Vagina (tissue), 2 donors: ENCODE results near the gene KLHL29. TPM values are rescaled to one million over a fixed set of nuclear protein-coding genes. Genes with fewer than 3 reads are reported as not detected.

Experiments
- DNase-seq, 2 donors: peaks; one replicate each; pipeline ENCODE4 v3.0.0-alpha.2; 2017; ENCODE audit errors: extremely low spot score in 2 of 2
- H3K27ac ChIP-seq: fragments of 200-600 bp; sonication (generic); one replicate; pipeline ENCODE4 v1.5.1; 2019
- H3K27me3 ChIP-seq: fragments of 200-600 bp; sonication (generic); one replicate; pipeline ENCODE4 v1.5.1; 2019
- H3K36me3 ChIP-seq, 2 donors: fragments of 200-600 bp; sonication (generic); one replicate each; pipeline ENCODE4 v1.5.1; 2017 to 2019
- H3K4me1 ChIP-seq: fragments of 200-600 bp; sonication (generic); one replicate; pipeline ENCODE4 v1.5.1; 2019
- H3K4me3 ChIP-seq, 2 donors: fragments of 200-600 bp; sonication (generic); 1 replicate in 1 of 2; 2 replicates in 1 of 2; pipeline ENCODE4 v1.5.1; 2016 to 2019
- H3K9me3 ChIP-seq: fragments of 200-600 bp; sonication (generic); one replicate; pipeline ENCODE4 v1.5.1; 2019
- POLR2A ChIP-seq, 2 donors: fragments of 450-650 bp; IDR thresholded peaks; one replicate each; pipeline ENCODE4 v1.6.1; 2017; ENCODE audit warnings: antibody characterized with exemption in 2 of 2, mild to moderate bottlenecking in 2 of 2, moderate library complexity in 2 of 2
- POLR2AphosphoS5 ChIP-seq, 2 donors: sonication (generic); formaldehyde crosslinking; IDR thresholded peaks; one replicate each; pipeline ENCODE4 v1.9.0; 2017; ENCODE audit warnings: antibody characterized with exemption in 2 of 2, mild to moderate bottlenecking in 2 of 2, low read depth in 1 of 2; ENCODE audit not compliant: insufficient read depth in 1 of 2
- intact Hi-C: fragments of 100-400 bp; cut with DNase I; formaldehyde crosslinking; loops from one replicate; pipeline ENCODE4 v1.15.1; 2023
- total RNA-seq: library from RNA; depleted of rRNA; stranded (reverse); fragments of >200 nt; gene quantifications from one replicate; pipeline ENCODE4 v1.2.3, GENCODE V29; 2016
- TF ChIP-seq, protein P1 (sequence below), 3 experiments: fragments of 450-650 bp in 2 of 3; fragments of 200-600 bp in 1 of 3; sonication (generic) in 1 of 3; IDR thresholded peaks; one replicate each; pipeline ENCODE4 v1.5.1; 2017 to 2019; ENCODE audit warnings: antibody characterized with exemption in 3 of 3, mild to moderate bottlenecking in 2 of 3, moderate library complexity in 2 of 3

KLHL29 gene
- total RNA-seq, 1 donor from 2014 or later, result 19.4 TPM

- H3K27me3 ChIP-seq, result no peaks in the 10 kb centered on the region
- TF ChIP-seq POLR2A (IDR thresholded peaks at IDR 0.05) (no peak), POLR2AphosphoS5 (IDR thresholded peaks at IDR 0.05; ENCODE audit: insufficient read depth in 1 of 2, low read depth in 1 of 2) (no peak)
- TF ChIP-seq, protein P1, sequence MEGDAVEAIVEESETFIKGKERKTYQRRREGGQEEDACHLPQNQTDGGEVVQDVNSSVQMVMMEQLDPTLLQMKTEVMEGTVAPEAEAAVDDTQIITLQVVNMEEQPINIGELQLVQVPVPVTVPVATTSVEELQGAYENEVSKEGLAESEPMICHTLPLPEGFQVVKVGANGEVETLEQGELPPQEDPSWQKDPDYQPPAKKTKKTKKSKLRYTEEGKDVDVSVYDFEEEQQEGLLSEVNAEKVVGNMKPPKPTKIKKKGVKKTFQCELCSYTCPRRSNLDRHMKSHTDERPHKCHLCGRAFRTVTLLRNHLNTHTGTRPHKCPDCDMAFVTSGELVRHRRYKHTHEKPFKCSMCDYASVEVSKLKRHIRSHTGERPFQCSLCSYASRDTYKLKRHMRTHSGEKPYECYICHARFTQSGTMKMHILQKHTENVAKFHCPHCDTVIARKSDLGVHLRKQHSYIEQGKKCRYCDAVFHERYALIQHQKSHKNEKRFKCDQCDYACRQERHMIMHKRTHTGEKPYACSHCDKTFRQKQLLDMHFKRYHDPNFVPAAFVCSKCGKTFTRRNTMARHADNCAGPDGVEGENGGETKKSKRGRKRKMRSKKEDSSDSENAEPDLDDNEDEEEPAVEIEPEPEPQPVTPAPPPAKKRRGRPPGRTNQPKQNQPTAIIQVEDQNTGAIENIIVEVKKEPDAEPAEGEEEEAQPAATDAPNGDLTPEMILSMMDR (IDR thresholded peaks at IDR 0.05), result no peak
- no peak overlapping the region for H3K4me3 ChIP-seq
- no peak overlapping the region for H3K27ac ChIP-seq
- no peaks in the 10 kb centered on the region for H3K9me3 ChIP-seq
- H3K4me1 ChIP-seq, result peaks cover 20% of the 10 kb centered on the region
- intact Hi-C loops, result no loop called here
- DNase-seq, result no peak
- H3K36me3 ChIP-seq, result no peaks in the 10 kb centered on the region
Observed at GRCh38 chr2:23499439-23499838, 114.5 kb downstream of the KLHL29 start.

GRCh38 chr2:23500836-23501235 lies 115.9 kb downstream of the KLHL29 start:
- intact Hi-C loops, result no loop called here
- no peak for DNase-seq
- no peak overlapping the region for H3K4me3 ChIP-seq
- peaks cover 29% of the 10 kb centered on the region for H3K4me1 ChIP-seq
- H3K27me3 ChIP-seq, result no peaks in the 10 kb centered on the region
- no peak overlapping the region for H3K27ac ChIP-seq
- no peaks in the 10 kb centered on the region for H3K9me3 ChIP-seq
- H3K36me3 ChIP-seq, result no peaks in the 10 kb centered on the region
- TF ChIP-seq, protein P1 (IDR thresholded peaks at IDR 0.05), result no peak
- no peak for TF ChIP-seq POLR2AphosphoS5 (IDR thresholded peaks at IDR 0.05; ENCODE audit: insufficient read depth in 1 of 2, low read depth in 1 of 2)

DNA sequence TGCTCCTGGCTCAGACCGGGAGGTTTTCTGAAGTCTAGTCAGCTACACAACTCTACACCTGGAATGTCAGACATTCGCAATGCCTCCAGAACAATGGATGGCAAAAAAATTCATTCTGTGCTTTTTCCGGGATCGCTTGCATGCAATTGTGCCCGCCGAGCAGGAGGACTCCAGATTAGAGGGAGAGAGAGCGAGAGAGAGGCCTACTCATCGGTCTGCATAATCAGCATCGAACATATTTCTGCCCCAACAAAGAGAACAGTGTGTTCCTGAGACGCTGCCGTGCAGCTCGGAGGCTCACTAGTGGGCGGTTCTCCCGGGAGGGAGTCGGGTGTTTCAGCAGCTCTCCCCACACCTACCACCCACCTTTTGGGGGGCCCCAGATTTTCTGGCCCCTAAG lies 117.1 kb downstream of the KLHL29 start:
- no peak for DNase-seq
- TF ChIP-seq, protein P1 (IDR thresholded peaks at IDR 0.05), result no peak
- no peak for TF ChIP-seq POLR2A (IDR thresholded peaks at IDR 0.05)
- TF ChIP-seq POLR2AphosphoS5 (IDR thresholded peaks at IDR 0.05; ENCODE audit: insufficient read depth in 1 of 2, low read depth in 1 of 2), result peak in 1 of 2 donors; percentile 22
- no peak overlapping the region for H3K4me3 ChIP-seq
- intact Hi-C loops, result no loop called here
- peaks cover 41% of the 10 kb centered on the region for H3K4me1 ChIP-seq
- H3K27ac ChIP-seq, result peak overlapping the region; percentile 7
- H3K36me3 ChIP-seq, result no peaks in the 10 kb centered on the region
- no peaks in the 10 kb centered on the region for H3K9me3 ChIP-seq
- no peaks in the 10 kb centered on the region for H3K27me3 ChIP-seq

- Histone ChIP-seq H3K4me1 (peaks cover 42% of the 10 kb centered on the region), H3K4me3 (no peak overlapping the region), H3K9me3 (no peaks in the 10 kb centered on the region), H3K36me3 (no peaks in the 10 kb centered on the region), H3K27me3 (no peaks in the 10 kb centered on the region), H3K27ac (peak overlapping the region; percentile 7)
- no peak for DNase-seq
- intact Hi-C loops, result no loop called here
- no peak for TF ChIP-seq POLR2AphosphoS5 (IDR thresholded peaks at IDR 0.05; ENCODE audit: insufficient read depth in 1 of 2, low read depth in 1 of 2)
- TF ChIP-seq POLR2A (IDR thresholded peaks at IDR 0.05), result no peak
- TF ChIP-seq, protein P1 (IDR thresholded peaks at IDR 0.05), result no peak
Observed at GRCh38 chr2:23503097-23503496, 118.1 kb downstream of the KLHL29 start.

GRCh38 chr2:23503682-23504081 lies 118.7 kb downstream of the KLHL29 start:
- Histone ChIP-seq H3K36me3 (no peaks in the 10 kb centered on the region), H3K4me3 (no peak overlapping the region), H3K27me3 (no peaks in the 10 kb centered on the region), H3K4me1 (peaks cover 36% of the 10 kb centered on the region), H3K9me3 (no peaks in the 10 kb centered on the region), H3K27ac (no peak overlapping the region)
- TF ChIP-seq POLR2AphosphoS5 (IDR thresholded peaks at IDR 0.05; ENCODE audit: insufficient read depth in 1 of 2, low read depth in 1 of 2), result no peak
- TF ChIP-seq, protein P1 (IDR thresholded peaks at IDR 0.05), result no peak
- DNase-seq, result no peak
- intact Hi-C loops, result no loop called here
